ENCODE results near the gene MLF2.

- TF ChIP-seq POLR2A (IDR thresholded peaks at IDR 0.05; ENCODE audit: low read length) (peak; percentile 38), GATA1 (IDR thresholded peaks at IDR 0.05; ENCODE audit: low read depth, low read length) (no peak)
These were observed 44.0 kb downstream of the MLF2 start for GRCh38 chr12:6708960-6709394.

Measured in erythroblast (primary cell).